ENCODE results near the gene NCBP1.

- TF ChIP-seq EP300 (IDR thresholded peaks at IDR 0.05; ENCODE audit: low read length) (no peak), ZNF780A (CRISPR knock-in tag; IDR thresholded peaks at IDR 0.05) (no peak), CTCF (IDR thresholded peaks at IDR 0.05 in 2 of 3, conservative IDR thresholded peaks at IDR 0.05 in 1 of 3; ENCODE audit: insufficient read depth in 2 of 3, low read depth in 1 of 3, low read length in 3 of 3) (no peak), ZNF830 (CRISPR knock-in tag; IDR thresholded peaks at IDR 0.05) (no peak), RB1 (IDR thresholded peaks at IDR 0.05; ENCODE audit: low read depth) (no peak), CBFA2T3 (IDR thresholded peaks at IDR 0.05) (no peak), KDM5B (IDR thresholded peaks at IDR 0.05; ENCODE audit: insufficient replicate concordance, low read depth, low read length) (no peak), ARID3A (IDR thresholded peaks at IDR 0.05; ENCODE audit: borderline replicate concordance, low read depth, low read length) (no peak), POLR2AphosphoS5 (IDR thresholded peaks at IDR 0.05; ENCODE audit: control insufficient read depth, insufficient read depth, low read depth, low read length) (no peak), ZFP91 (CRISPR knock-in tag; IDR thresholded peaks at IDR 0.05) (no peak), ZFX (CRISPR knock-in tag; IDR thresholded peaks at IDR 0.05) (no peak), PPARD (CRISPR knock-in tag; IDR thresholded peaks at IDR 0.05) (no peak)
Measured at GRCh38 chr9:97704345-97704677, 70.7 kb downstream of the NCBP1 start.
